Skin of body (tissue), 2 donors: ENCODE results near the gene PDZD2. TPM values are rescaled to one million over a fixed set of nuclear protein-coding genes. Genes with fewer than 3 reads are reported as not detected.
"Not testable (repeated sequence)": the region's sequence is repeated elsewhere in the genome, so short reads cannot be mapped to it uniquely, and the experiment has no call there.

Experiments used
- DNase-seq: peaks from one replicate; lab custom pipeline; 2025; lab: John Stamatoyannopoulos, UW
- total RNA-seq: library from RNA; depleted of rRNA; stranded (reverse); fragments of >200 nt; gene quantifications from one replicate; pipeline ENCODE4 v1.2.3, GENCODE V29; 2014

The PDZD2 gene
- total RNA-seq, 1 donor from 2014 or later: 34.9 TPM

GRCh38 chr5:32069396-32069795 lies 430.5 kb downstream of the PDZD2 start:
- no peak for DNase-seq

- DNase-seq: no peak
Measured at GRCh38 chr5:32071351-32071944, 432.5 kb downstream of the PDZD2 start.

GRCh38 chr5:32072054-32072453 lies 433.1 kb downstream of the PDZD2 start:
- DNase-seq: no peak

- DNase-seq: no peak
Measured at GRCh38 chr5:32074401-32074800, 435.5 kb downstream of the PDZD2 start.

- peak; percentile 56 for DNase-seq
Measured at GRCh38 chr5:32076699-32077695, 438.1 kb downstream of the PDZD2 start.

GRCh38 chr5:32078855-32079254 lies 439.9 kb downstream of the PDZD2 start:
- DNase-seq: not testable (repeated sequence)

GRCh38 chr5:32080565-32080964 lies 441.6 kb downstream of the PDZD2 start:
- not testable (repeated sequence) for DNase-seq

- DNase-seq: no peak
Measured at GRCh38 chr5:32082701-32083100, 443.8 kb downstream of the PDZD2 start.

- no peak for DNase-seq
Measured at GRCh38 chr5:32083981-32084430, 445.1 kb downstream of the PDZD2 start.

GRCh38 chr5:32087086-32088082 lies 448.5 kb downstream of the PDZD2 start:
- DNase-seq: no peak

GRCh38 chr5:32088214-32088613 lies 449.3 kb downstream of the PDZD2 start:
- no peak for DNase-seq

- DNase-seq: no peak
Measured at GRCh38 chr5:32089146-32090000, 450.4 kb downstream of the PDZD2 start.

- no peak for DNase-seq
Measured at GRCh38 chr5:32090026-32090754, 451.3 kb downstream of the PDZD2 start.

- no peak for DNase-seq
Measured at GRCh38 chr5:32090755-32091128, 451.8 kb downstream of the PDZD2 start.

- DNase-seq: peak; percentile 45
Measured at GRCh38 chr5:32092938-32093812, 454.2 kb downstream of the PDZD2 start.

GRCh38 chr5:32094691-32095090 lies 455.8 kb downstream of the PDZD2 start:
- DNase-seq: no peak

- peak; percentile 21 for DNase-seq
Measured at GRCh38 chr5:32095261-32095671, 456.3 kb downstream of the PDZD2 start.

- DNase-seq: no peak
Measured at GRCh38 chr5:32096891-32097595, 458.1 kb downstream of the PDZD2 start.
